Measurements from ENCODE around the gene TKFC.

DNA sequence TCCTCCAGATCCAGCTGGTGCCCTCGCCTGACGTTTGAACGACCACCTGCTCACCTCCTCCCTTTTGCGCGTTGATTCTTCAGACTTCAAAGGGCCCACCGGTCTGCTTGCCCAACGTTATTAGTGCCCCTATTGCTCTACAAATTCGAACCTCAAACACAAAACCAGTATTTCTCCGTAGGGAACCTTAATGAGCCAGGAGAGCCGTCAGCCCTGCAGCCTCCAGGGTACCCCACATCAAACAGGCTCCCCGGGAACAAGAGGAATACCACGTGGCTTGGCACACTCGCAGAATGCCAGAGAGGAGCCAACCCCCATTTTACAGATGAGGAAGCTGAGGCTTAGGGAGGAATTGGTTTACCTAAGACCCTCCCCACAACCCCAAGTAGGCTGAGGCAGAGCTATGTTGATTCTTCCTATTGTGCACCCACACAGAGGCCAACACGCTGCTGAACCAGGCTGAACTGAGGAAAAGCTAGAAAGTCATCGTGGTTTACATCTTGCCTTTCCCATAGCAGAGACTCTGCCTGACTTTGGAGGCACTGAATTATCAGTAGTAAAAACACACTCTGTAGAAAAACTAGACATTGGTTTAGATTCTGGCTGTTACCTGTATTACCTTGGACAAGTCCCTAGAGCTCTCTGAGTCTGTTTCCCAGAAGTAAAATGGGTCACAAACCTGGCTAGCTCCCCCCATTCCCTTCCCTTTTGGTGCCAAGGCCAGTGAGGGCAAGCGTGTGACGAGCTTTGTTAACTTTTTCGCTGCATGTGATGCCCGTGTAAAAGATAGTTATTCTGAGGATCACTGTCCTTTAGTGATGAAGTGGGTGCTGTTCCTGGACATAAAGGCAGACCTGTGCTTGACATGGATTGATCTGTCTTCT is 764 bp downstream of the TKFC start:
- TF ChIP-seq POLR2A (IDR thresholded peaks at IDR 0.05; ENCODE audit: low read length), result no peak
- no peak for TF ChIP-seq GATA1 (IDR thresholded peaks at IDR 0.05; ENCODE audit: low read depth, low read length)

Data from erythroblast (primary cell).